DMS153 (cell line): ENCODE measurements around the gene ADCY1.

Experiments used
- DNase-seq: peaks from one replicate; lab custom pipeline; 2025; lab: John Stamatoyannopoulos, UW

The ADCY1 gene

DNA sequence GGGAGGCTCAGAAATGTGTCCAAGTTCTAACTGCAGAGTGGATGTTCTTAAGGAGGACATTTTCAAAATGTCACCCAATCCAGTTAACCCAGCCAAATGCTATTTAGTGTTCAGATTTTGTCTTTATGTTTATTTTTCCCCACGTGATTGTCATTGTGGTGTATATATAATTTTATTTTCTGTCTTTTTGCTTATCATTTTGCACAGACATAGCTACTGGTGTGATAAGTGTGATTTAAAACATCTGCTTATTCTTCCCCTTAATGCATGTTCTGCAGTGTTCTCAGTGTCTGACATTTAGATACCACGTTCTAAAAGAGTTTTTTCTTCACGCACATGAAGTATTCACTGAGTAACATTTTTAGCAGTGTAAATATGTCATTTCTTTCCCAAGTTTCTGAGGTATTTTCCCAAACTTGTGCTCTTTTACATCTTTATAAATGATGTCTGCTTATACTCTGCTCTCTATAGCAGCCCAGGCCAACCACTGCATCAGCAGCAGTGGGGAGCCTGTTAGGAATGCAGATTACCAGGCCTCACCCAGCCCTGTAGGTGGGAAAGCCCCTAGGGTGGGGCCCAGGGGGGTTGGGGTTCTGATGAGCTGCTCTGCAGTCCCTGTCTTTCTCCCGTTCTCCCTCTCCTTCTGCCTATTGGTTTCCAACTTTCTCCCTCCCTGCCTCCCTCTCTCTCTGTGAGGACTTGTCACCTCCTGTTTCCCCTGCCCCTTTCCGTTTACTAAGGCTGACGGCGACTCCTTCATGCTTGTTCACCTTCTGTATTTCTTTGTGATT lies 20.8 kb downstream of the ADCY1 start:
- no peak for DNase-seq

DNA sequence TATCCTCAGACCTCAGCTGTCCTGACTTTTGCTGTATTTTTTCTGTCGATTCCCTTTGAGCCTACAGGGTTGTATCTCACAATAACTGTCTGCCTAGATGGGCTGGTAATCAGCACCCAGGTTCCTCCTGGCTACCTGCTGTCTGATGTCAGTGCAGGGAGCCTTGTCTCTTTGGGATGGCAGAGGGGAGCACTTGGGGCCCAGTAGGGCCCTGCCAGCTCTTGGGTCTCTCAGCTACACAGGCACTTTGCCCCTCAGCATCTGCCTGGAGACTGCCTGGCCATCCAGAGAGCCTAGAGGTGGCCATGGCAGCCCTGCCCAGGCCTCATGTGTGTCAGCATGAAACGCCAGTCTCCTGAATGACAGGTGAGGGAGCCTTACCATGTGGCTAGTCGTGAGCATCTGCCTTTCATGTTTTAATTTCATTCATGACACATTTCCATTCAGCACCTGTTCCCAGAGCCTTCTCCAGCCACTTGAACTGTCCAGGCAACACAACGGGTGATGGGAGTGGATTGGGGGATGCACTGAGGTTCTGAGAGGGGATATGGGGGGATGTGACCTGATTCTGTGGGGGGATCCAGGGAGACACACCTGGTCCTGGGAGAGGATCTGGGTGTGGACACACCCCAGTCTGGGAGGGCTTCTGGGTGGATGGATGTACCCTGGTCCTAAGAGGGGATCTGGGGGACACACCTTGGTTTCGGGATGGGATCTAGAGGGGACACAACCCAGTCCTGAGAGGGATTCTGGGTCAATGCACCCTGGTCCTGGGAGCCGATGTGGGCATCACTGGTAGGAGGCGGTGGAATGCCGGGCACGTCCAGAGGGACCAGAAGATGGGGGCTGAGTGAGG lies 21.9 kb downstream of the ADCY1 start:
- DNase-seq, result no peak

DNA sequence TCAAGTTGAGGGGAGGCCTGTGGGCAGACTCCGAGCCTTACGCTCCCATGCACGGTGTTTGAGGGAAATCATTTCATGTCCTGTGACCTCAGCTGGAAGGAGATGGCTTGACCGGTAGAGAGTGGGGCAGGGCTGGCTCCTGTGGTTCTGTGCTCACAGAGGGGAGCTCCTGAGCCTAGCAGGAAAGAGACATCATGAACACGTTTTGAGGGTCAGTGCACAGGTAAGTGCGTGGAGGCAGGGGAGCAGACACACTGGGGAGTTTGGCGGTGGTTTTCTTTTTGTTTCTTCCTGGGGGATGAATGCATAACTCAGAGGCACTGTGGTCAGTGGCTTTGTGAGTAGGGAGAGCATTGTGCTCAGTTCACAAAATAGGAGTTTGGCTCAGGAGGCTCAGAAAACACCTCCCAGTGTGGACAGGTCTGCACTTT lies 22.5 kb downstream of the ADCY1 start:
- no peak for DNase-seq

DNA sequence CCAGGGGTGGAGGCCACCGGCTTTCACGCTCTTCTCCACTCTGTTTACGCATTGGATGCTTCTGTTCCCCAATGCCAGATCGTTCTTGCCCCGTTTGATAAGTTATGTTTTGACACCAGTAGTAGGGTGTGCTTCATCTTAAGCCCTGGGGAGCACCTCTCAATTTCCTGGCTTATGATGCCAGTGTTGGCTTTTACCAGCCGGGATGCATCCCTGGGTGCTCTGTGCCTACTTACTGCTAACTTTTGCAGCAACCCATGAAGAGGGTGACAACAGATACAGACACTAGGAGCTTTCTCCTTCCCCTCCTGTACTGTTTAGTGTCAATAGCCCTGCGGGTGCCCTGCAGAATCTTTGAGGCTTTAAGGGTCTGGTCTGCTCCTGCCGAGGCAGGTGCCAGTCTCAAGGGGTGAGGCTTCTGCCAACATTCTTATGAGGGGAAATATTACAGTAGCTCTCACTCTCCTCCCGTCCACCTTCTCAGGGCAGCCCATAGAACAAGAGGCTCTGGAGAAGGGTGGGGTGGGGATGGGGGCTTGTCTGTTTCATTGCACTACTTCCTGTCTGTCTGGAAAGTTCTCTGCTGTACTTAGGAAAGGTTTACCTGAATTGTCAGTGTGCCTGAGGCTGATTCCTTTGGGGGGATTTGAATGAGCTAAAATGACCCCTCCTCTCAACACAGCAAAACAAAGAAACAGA lies 23.3 kb downstream of the ADCY1 start:
- no peak for DNase-seq

DNA sequence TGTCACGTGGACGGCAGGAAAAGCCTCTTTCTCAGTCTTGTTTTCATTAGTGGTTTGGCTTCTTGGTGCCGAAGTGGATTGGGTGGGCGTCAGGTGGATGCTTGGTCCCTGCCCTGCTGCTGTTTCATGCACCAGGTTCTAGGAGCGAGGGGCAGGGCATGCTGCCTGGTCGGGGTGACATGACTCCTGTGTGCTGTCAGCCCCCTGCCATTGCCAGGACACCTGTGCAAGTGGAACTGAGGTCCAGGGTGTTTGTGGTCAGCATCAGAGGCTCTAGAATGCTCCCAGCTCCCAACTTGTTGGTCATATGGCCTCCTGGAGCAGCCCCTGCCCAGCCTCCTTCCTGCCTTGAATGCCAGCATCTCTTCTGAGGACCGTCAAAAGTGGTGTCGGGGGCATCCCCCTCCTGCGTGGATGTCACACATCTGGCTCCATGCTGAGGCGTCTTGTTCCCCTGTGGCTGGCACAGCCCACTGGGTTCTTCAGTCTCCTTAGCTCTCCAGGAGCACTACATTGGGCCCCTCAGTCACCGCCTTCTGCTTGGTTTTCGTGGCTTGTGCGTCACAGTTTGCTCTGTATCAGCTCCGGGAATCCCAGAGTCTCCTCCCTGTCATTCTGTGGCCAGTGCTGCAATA lies 24.8 kb downstream of the ADCY1 start:
- no peak for DNase-seq

DNA sequence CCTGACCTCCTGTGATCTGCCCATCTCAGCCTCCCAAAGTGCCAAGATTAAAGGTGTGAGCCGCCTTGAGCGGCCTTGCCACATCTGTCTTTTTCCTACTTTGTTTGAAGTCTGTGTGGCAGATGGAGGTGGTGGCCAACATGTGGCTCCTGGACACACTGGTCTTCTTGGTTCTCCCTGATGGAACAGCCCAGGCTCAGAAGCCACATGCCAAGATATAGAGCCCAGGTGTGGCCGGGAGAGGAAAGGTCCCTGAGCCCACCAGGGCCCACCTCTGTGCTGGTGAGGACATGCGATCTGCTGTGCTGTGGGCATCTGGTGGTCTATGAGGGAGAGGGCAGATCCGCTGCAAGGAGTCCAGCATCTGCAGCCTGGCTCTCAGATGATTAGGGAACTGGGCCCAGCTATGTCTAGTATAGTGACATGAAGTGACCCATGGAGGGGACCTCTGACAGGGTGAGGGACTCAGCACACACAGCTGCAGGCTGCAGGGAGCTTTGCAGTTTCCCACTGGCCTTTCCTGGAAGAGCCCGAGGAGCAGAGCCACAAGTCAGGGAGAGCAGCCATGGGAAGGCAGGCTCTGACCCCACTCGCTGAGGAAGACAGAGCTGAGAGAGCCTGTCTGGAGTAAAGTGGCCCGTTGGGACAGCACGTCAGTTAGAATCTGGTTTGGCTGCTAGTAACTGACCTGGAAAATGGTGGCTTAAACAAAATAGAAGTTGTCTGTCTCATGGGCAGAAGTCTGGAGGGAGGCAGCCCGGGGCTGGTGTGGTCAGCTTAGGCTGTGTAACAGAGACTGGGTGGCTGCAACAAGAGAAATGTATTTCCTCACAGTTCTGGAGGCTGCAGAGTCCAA lies 25.9 kb downstream of the ADCY1 start:
- DNase-seq, result no peak

DNA sequence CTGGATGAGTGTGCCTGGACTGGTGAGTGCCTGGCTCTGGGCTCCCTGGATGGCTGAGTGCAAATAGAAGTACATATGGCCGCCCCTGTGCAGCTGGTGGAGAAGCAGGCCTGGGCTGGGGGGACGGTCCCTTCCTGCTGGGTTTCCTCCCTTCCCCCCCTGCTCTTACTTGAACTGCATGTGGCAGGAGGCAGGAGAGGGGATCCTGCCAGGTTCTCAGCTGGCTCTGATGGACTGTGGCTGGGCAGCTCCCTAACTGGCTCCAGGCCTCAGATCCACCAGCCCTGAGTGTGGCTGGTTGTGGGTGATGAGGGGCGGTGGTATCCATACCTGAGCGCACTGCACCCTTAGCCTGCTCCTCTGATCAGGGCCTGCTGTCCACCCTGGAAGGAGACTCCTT lies 26.9 kb downstream of the ADCY1 start:
- no peak for DNase-seq

DNA sequence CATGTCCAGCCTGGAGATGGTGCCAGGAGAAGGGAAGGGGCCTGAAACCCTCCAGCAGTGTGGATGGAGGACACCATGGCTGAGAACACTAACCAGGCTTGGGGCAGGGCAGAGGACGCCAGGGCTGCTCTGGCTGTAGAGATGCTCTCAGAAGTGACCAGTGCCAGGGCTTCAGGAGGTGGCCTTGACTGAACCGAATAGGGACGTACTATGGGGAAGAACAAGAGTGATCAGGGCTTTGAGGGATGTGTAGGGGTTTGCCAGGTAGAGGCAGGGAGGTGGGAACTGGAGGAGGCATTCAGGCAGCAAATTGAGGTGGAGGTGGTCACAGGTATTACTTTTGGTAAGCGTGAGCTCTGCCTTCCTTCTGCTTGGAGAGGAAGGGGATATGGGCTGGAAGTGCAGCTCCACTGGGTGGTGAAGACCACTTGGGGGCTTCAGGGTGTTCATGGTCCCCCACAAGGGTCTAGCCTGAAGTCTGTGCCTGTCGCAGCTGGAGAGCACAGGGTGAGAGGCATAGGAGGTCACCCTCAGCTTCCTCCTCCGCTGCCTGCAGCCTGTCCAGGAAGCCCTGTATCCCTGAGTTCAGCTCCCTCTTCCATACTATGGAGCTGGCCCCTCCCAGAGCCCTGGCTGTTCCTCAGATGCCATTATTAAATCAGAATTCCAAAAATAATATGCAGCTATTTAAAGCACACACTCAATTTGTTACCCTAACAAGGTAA lies 27.8 kb downstream of the ADCY1 start:
- no peak for DNase-seq

DNA sequence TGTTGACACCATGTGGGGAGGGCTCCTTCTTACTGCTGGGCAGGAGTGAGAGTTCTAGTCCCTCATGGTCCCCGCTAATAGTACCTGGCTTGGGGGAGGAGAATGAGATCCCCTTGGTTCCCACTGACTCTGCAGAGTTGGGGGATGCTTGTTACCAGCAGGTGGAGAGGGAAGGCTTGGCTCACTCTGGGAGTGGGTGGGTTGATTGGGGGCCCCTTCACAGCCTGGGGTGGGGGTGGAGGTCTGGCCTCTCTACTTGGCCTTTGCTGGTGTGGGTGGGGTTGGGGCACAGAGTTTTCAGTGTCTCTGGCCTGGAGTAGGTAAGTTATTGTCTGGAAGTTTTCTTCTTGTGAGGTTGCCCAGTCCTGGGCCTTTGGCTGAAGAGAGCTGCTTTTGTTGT lies 31.9 kb downstream of the ADCY1 start:
- DNase-seq, result no peak

DNA sequence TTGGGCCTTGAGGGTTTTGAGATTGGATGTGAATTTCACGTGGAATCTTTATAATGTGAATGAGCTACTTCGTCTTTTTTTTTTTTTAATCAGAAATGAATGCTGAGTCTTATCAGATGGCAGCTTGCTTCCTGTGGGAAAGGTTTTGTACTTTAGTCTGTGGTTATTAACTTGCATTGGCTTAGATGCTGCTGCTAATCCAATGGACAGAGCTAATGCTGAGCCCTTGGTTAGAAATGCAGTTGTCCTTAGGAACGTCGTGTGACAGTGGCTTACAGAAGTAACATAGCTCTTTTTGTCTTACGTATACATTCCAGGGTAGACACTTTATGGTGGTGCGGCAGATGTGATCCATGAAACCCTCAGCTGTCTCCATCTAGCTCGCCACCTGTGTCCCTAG lies 32.8 kb downstream of the ADCY1 start:
- DNase-seq, result no peak

DNA sequence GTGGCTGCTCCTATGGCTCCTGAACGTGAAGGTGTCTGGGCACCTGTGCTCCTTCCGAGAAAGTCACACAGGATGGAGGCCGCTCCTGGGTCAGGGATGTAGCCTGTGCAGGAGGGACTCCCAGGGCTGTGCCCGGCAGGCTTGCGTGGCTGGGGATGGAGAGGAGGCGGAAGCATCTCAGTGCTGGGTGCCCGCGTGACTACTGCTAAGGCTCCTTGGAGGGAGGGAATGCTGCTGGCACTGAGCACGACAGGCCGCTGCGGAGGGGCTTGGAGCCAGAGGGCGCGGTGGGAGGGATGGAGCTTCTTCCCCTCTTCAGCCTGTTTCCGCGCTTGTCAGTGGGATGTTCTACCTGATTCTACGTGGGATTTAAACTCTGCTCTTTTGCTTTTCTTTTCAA lies 35.0 kb downstream of the ADCY1 start:
- no peak for DNase-seq

DNA sequence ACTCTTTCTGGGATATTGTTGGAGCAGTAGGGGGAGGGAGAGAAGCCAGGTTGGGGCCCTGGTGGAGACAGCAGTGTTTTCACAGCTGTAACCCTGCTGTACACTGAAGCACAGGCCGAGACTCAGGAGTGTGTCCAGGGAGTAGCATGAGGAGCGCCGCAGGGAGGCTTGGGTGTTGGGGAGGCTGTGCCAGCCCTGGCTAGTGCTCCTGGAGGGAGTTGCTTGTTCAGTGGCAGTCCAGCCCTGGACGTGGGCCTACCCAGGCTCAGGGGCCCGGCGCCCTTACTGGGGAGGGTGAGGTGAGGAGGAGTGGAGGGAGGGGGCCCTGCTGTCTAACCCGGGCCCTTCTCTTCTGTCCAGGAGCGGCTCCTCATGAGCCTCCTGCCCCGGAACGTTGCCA lies 35.9 kb downstream of the ADCY1 start:
- DNase-seq, result no peak

DNA sequence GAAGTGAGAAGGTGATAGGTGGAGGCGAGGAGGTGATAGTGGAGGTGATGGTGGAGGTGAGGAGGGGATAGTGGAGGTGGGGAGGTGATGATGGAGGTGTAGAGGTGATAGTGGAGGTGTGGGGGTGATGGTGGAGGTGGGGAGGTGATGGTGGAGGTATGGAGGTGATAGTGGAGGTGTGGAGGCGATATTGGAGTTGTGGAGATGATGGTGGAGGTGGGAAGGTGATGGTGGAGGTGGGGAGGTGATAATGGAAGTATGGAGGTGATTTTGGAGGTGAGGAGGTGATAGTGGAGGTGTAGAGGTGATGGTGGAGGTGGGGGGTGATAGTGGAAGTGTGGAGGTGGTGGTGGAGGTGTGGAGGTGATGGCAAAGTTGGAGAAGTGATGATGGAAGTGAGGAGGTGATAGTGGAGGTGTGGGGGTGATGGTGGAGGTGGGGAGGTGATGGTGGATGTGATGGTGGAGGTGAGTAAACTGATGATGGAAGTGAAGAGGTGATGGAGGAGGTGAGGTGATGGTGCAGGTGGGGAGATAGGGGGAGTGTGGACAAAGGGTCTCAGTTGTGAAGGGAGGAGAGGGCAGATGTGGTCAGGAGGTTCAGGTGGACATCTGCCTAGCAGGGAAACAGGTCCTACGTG lies 36.6 kb downstream of the ADCY1 start:
- DNase-seq, result no peak

DNA sequence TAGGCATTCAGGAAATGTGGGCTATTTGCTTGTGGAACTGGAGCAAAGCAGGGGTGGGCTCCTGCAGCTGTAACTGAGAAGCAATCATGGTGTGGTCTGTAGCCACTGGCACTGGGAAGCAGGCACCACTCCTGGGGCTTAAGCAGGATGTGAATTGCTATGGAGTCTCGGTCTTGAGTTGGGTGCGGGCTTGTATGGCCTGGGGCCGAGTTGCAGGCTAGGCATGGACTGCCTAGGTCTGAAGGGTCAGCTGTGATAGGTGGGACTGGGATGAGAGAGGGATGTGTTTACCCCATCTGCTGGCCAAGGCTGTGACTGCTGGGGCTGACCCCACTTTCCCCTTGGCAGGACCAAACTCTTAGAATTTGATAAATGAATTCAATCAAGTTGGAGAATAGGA lies 43.0 kb downstream of the ADCY1 start:
- no peak for DNase-seq

DNA sequence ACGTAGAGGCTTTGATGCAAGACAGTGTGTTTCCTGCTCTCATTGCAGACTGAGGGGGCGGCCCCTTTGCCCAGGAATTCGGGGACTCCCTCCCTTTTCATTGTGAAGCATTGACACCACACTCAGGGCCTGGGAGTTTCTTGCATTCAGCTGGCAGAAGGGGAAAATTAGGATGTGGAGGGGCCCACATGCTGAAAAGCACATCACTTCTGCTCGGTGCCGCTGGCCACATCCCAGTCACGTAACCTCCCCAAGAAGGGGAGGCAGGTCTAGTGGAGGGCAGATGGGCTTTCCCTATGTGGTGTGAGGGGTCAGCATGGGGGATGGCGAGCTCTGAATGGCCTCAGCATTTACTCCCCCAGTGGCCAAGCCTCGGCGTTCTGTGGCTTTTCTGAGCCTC lies 47.9 kb downstream of the ADCY1 start:
- no peak for DNase-seq

DNA sequence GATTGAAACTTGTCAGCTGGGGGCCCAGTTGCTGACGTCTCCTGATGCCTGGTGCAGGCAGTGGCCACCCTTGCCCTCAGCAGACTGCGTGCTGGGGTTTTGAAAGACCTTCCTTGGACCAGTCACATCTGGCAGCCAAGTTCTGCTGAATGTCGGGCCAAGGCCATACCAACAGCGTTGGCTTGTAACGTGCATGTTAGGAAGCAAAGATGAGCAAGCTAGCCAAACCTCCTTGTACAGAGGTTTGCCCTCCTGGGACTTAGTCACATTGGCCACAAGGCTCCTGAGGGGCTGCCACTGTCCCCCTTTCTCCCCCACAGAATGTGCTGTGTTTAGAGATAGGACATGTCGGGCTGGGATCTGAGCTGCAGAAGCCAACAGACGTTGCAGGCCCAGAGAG lies 49.0 kb downstream of the ADCY1 start:
- no peak for DNase-seq

DNA sequence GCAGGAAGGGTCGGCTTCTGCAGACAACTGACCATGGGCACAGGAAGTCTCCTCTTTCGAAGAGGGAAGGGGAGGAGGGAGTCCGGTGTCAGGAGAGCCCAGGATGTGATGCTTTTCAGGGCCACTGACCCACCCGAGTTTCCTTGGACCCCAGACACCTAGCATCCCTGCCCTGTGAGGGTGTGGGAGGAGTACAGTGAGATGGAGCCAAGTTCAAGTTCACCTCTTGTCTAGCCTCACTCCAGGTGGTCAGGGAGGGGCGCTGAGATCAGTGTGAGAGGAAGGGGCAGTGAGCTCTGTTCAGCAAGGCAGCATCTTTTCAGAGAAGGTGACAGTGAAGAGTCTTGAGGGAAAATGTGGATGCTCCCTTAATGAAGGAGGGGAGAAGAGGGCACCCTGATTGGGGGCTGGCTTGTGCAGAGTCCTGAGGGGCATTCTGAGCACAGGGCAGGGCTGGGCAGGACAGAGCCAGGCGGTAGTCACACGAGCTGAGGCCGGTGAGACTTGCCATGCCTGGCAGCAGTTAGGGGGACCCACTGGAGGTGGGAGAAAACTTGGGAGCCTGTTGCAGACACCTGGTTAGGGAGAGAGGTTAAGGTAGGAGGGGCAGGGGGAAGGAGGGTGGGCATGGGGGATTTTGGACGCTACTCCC lies 49.7 kb downstream of the ADCY1 start:
- no peak for DNase-seq

DNA sequence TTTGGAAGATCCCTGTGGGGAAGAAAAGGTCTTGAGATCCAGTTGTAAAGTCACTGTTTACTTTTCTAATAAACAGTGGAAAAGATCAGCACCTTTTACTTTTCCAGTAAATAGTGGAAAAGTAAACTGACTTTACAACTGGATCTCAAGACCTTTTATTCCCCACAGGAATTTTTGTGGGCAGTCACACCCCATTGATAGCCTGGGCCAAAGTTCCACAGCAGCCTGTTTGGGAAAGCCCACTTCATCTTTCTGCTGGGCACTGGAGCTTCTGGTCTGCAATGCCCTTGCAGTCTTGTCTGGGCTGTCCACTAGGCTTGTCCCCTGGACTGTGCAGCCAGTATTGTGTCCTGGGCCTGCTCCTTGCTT lies 50.2 kb downstream of the ADCY1 start:
- no peak for DNase-seq

DNA sequence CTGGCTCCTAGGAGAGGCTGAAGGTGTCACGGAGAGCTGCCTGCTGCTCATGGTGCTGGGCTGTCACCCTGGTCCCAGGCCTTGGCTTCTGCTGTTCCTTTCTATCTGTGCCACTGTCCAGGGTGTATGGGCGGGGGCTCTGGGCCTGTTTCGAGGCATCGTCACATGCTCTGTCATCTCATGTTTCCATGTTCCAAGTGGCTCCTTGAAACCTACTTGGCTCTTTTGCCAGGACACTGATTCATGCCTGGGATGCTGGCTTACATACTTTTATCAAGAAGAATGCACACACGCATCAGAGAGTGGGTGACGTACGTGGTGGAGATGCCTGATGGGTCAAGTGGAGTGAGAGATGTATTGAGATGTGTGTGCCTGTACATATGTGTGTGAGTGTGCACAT lies 50.9 kb downstream of the ADCY1 start:
- DNase-seq, result no peak
